Neural progenitor cell (in vitro differentiated cells): ENCODE data around the gene FUT7.

Source experiments
- CTCF ChIP-seq: fragments of 200-600 bp; sonication (generic); IDR thresholded peaks from 2 replicates; pipeline ENCODE4 v1.5.1; 2017; ENCODE audit warnings: antibody characterized with exemption, mild to moderate bottlenecking
- EZH2 ChIP-seq: fragments of 200-600 bp; sonication (generic); IDR thresholded peaks from 2 replicates; pipeline ENCODE4 v1.6.1; 2017; ENCODE audit warnings: antibody characterized with exemption, mild to moderate bottlenecking, moderate library complexity
- EZH2phosphoT487 ChIP-seq: fragments of 200-600 bp; sonication (generic); IDR thresholded peaks from 2 replicates; pipeline ENCODE4 v1.6.1; 2017; ENCODE audit warnings: antibody characterized with exemption

- TF ChIP-seq CTCF, result no peak
- TF ChIP-seq EZH2, result no peak
- no peak for TF ChIP-seq EZH2phosphoT487
Observed at GRCh38 chr9:137064880-137065164, 32.9 kb upstream of the FUT7 start.
